ENCODE data around the gene GFI1B.
"Not testable (repeated sequence)": the region's sequence is repeated elsewhere in the genome, so short reads cannot be mapped to it uniquely, and the experiment has no call there.

Gene GFI1B

DNA sequence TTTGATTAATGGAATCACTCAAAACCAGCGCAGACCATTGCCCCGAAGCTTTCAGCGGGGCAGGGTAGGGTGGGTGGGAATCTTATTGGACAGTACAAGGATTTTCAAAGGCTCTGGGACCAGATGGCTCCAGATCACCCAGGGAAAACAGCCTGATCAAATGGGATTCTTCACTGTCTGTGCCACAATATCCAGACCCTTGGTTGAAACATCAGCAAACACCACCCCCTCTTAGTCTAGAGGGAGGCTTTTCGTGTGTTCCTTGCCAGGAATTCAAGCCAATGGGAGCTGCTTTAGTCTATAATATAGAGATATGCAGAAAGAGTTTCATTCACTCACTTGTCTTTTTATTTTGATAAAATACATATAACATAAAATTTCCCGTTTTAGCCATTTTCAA is 1.7 kb downstream of the GFI1B start:
- H3K36me3 ChIP-seq (ENCODE audit: insufficient read depth, low read length), result no peaks in the 10 kb centered on the region
- no peaks in the 10 kb centered on the region for H3K9me3 ChIP-seq (ENCODE audit: control insufficient read depth, insufficient read depth, low read length)
- H3K4me1 ChIP-seq (ENCODE audit: insufficient read depth, low read length), result peaks cover 11% of the 10 kb centered on the region; the same call in 1 of the 2 replicates
- H3K9ac ChIP-seq (ENCODE audit: low read depth, low read length), result no peak overlapping the region

DNA sequence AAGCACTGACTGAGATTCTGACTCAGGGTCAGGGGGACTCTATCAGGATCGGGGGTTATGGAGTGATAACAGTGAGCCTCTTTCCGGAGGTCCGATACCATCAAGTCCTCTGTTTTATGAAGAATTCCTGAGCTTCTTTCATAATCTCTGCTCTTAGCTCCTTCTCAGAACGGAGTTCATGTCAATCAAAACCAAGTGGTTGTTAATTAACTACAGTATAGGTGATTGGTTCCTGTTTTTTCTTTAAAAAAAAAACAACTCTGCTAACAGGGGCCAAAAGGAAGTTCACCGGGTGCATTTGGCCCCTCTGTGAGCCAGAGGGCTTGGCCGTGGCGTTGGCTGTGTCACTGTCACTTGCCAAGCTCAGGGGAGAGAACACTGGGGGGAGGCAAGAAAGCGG is 4.0 kb downstream of the GFI1B start:
- no peaks in the 10 kb centered on the region for H3K36me3 ChIP-seq (ENCODE audit: insufficient read depth, low read length)
- H3K9ac ChIP-seq (ENCODE audit: low read depth, low read length), result no peak overlapping the region
- no peaks in the 10 kb centered on the region for H3K9me3 ChIP-seq (ENCODE audit: control insufficient read depth, insufficient read depth, low read length)
- peaks cover 8% of the 10 kb centered on the region; the same call in 1 of the 2 replicates for H3K4me1 ChIP-seq (ENCODE audit: insufficient read depth, low read length)

DNA sequence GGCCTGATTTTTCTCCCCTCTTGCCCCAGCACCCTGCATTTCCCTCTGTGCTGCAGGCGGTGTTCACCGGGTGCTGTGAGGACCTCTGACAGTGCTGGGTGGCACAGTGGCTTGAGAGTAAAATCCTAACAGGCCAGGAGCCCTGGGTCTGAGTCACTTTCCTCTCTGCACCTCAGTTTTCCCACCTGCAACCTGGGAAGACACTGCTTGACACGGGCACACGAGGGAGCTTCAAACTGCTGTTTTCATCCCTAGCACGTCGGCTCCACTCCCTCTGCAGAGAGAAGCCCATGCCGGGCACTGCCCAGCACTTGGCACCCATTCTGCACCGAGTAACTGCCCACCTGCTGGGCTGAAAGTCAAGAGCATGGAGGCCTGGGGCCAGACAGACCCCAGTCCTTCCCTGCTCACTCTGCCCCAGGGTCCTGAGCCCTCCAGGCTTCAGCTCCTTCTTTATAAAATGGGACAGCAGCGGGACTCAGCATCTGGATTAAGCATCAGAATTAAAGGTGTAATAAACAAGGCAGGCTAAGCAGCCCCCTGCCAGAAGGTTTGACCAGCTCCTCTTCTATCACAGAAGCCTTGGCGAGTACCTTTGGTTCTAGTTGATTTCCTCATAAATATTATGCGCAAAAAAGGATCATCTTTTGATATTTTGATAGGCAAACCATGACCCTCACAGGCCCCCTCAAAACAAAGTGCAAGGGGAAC is 5.2 kb downstream of the GFI1B start:
- H3K4me1 ChIP-seq (ENCODE audit: insufficient read depth, low read length), result peaks cover 4% of the 10 kb centered on the region; the same call in 1 of the 2 replicates
- H3K36me3 ChIP-seq (ENCODE audit: insufficient read depth, low read length), result no peaks in the 10 kb centered on the region
- H3K9ac ChIP-seq (ENCODE audit: low read depth, low read length), result no peak overlapping the region
- H3K9me3 ChIP-seq (ENCODE audit: control insufficient read depth, insufficient read depth, low read length), result no peaks in the 10 kb centered on the region

GRCh38 chr9:132984202-132985070 is 5.9 kb downstream of the GFI1B start:
- no peaks in the 10 kb centered on the region for H3K36me3 ChIP-seq (ENCODE audit: insufficient read depth, low read length)
- no peaks in the 10 kb centered on the region for H3K9me3 ChIP-seq (ENCODE audit: control insufficient read depth, insufficient read depth, low read length)
- no peak overlapping the region for H3K9ac ChIP-seq (ENCODE audit: low read depth, low read length)
- no peaks in the 10 kb centered on the region for H3K4me1 ChIP-seq (ENCODE audit: insufficient read depth, low read length)

DNA sequence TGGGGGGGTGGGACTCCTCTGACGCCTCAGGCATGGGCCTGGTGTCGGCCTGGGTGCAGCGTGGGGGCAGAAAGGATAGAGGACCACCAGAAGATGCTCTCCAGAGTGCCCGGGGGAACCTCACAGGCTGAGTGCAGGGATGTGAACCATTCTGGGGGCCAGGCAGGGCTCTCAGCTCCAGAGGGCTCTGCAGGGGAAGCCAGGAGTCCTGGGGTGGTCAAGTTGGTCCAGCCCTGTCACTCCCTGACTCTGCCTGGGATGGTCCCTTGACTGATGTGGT is 6.5 kb downstream of the GFI1B start:
- Histone ChIP-seq H3K4me1 (ENCODE audit: insufficient read depth, low read length) (no peaks in the 10 kb centered on the region), H3K9me3 (ENCODE audit: control insufficient read depth, insufficient read depth, low read length) (no peaks in the 10 kb centered on the region), H3K9ac (ENCODE audit: low read depth, low read length) (no peak overlapping the region), H3K36me3 (ENCODE audit: insufficient read depth, low read length) (no peaks in the 10 kb centered on the region)

DNA sequence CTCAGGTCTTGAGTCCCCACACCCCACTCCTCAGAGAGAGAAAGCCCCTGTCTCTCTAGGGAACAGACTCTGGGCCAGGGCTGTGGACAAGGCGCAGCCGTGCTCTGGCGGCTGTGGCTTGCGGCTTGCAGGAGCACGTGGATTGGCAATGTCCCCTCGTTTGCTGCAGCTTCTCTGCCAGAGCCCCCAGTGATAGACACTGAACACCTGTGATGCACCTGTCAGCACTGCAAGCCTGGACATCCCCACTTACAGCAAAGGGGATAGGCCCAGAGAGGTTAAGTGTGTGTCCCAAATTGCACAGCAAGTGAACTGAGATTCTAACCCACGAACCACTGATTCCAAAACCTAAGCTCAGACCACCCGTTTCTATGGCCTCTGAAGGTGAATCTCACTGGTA is 7.0 kb downstream of the GFI1B start:
- Histone ChIP-seq H3K9ac (ENCODE audit: low read depth, low read length) (no peak overlapping the region), H3K36me3 (ENCODE audit: insufficient read depth, low read length) (no peaks in the 10 kb centered on the region), H3K9me3 (ENCODE audit: control insufficient read depth, insufficient read depth, low read length) (no peaks in the 10 kb centered on the region), H3K4me1 (ENCODE audit: insufficient read depth, low read length) (no peaks in the 10 kb centered on the region)

- H3K9me3 ChIP-seq (ENCODE audit: control insufficient read depth, insufficient read depth, low read length), result no peaks in the 10 kb centered on the region
- no peaks in the 10 kb centered on the region for H3K4me1 ChIP-seq (ENCODE audit: insufficient read depth, low read length)
- H3K9ac ChIP-seq (ENCODE audit: low read depth, low read length), result no peak overlapping the region
- no peaks in the 10 kb centered on the region for H3K36me3 ChIP-seq (ENCODE audit: insufficient read depth, low read length)
These were observed 7.6 kb downstream of the GFI1B start for GRCh38 chr9:132986114-132986513.

DNA sequence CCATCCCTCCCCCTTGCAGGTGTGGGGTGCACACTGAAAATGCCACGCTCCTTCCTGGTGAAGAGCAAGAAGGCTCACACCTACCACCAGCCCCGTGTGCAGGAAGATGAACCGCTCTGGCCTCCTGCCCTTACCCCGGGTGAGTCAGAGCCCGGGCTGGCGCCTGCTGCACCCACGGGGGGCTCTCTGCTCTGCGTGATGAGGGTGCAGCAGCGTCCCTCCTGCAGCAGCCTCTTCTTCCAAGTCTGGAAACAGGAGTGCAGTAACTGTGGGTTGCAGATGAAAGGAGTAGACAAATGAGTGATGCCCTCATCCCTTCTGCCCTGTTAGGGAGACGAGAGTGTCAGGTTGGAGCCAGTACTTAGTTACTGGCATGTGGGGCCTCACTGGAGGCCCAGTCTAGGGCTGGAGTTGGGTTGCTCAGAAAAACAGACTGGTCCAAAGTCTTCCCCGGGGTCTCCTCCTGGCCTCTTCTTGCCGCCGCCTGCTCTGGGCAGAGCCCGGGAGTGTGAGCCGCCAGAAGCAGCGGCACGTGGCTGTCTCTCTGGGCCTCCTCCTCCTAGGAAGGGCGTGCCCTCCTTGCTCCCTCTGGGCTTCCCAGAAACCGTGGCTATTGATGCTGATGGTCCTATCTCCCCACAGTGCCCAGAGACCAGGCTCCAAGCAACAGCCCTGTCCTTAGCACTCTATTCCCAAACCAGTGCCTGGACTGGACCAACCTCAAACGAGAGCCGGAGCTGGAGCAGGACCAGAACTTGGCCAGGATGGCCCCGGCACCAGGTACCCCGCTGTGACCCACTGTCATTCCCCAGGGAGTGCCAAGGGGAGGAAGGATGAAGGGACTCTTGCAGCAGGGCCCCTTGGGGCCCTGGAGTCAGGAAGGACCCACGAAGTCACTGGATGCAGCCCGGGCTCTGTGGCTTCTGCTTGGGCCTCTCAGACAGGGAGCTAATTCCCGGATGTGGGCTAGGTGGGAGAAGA is 8.4 kb downstream of the GFI1B start:
- Histone ChIP-seq H3K9me3 (ENCODE audit: control insufficient read depth, insufficient read depth, low read length) (no peaks in the 10 kb centered on the region), H3K36me3 (ENCODE audit: insufficient read depth, low read length) (no peaks in the 10 kb centered on the region), H3K9ac (ENCODE audit: low read depth, low read length) (no peak overlapping the region), H3K4me1 (ENCODE audit: insufficient read depth, low read length) (no peaks in the 10 kb centered on the region)

DNA sequence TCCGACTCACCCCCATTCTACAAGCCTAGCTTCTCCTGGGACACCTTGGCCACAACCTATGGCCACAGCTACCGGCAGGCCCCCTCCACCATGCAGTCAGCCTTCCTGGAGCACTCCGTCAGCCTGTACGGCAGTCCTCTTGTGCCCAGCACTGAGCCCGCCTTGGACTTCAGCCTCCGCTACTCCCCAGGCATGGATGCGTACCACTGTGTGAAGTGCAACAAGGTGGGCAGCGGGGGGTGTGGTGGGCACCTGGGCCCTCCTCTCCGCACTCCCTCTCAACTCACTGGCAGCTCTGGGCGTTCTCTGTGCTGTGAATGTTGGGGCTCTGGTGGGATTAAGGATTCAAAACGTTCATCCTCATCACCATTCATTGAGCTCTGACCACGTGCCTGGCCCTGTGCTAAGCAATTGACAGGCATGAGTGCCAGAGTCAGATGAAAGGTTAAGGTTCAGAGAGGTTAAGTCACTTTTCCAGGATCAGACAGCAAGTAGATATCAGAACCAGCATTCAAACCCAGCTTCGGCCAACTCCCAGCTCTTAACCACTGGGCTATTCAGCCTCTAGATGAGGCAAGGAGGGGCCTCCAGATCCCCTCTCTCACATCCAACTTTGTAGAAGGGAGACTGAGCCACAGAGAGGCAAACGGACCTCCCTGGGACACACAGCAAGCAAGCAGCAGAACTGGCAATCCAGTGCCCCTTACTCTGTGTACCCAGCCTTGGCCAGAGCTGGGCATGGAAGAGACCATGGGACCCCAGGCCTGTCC is 9.9 kb downstream of the GFI1B start:
- Histone ChIP-seq H3K4me1 (ENCODE audit: insufficient read depth, low read length) (peaks cover 3% of the 10 kb centered on the region; the same call in 1 of the 2 replicates), H3K9ac (ENCODE audit: low read depth, low read length) (no peak overlapping the region), H3K9me3 (ENCODE audit: control insufficient read depth, insufficient read depth, low read length) (no peaks in the 10 kb centered on the region), H3K36me3 (ENCODE audit: insufficient read depth, low read length) (no peaks in the 10 kb centered on the region)

- Histone ChIP-seq H3K9ac (ENCODE audit: low read depth, low read length) (no peak overlapping the region), H3K9me3 (ENCODE audit: control insufficient read depth, insufficient read depth, low read length) (no peaks in the 10 kb centered on the region), H3K4me1 (ENCODE audit: insufficient read depth, low read length) (peaks cover 8% of the 10 kb centered on the region), H3K36me3 (ENCODE audit: insufficient read depth, low read length) (no peaks in the 10 kb centered on the region)
These were observed 10.5 kb downstream of the GFI1B start for GRCh38 chr9:132989014-132989310.

DNA sequence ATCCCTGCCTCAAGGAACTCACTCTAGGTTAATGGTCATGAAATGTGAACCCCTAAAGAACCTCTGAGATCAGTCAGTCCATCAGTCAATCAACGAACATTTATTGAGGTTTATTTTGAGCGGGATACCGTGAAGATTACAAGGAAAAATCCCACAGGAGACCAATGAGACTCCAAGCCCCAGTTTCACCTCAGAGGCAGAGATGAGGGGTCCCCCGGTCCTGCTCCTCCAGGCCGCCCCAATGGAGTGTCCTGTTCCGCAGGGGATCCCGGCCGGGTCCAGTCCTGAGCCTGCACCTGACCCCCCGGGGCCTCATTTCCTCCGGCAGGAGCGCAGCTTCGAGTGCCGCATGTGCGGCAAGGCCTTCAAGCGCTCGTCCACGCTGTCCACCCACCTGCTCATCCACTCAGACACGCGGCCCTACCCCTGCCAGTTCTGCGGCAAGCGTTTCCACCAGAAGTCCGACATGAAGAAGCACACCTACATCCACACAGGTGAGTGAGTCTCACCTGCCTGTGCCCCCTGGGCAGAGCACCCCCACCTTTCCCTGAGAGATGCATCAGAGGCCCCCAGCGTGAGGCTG is 11.0 kb downstream of the GFI1B start:
- H3K9ac ChIP-seq (ENCODE audit: low read depth, low read length), result no peak overlapping the region
- no peaks in the 10 kb centered on the region for H3K9me3 ChIP-seq (ENCODE audit: control insufficient read depth, insufficient read depth, low read length)
- H3K4me1 ChIP-seq (ENCODE audit: insufficient read depth, low read length), result peaks cover 14% of the 10 kb centered on the region
- no peaks in the 10 kb centered on the region for H3K36me3 ChIP-seq (ENCODE audit: insufficient read depth, low read length)

- H3K4me1 ChIP-seq (ENCODE audit: insufficient read depth, low read length), result peaks cover 20% of the 10 kb centered on the region
- not testable (repeated sequence) for H3K9ac ChIP-seq (ENCODE audit: low read depth, low read length)
These were observed 11.6 kb downstream of the GFI1B start for GRCh38 chr9:132989998-132990557.

DNA sequence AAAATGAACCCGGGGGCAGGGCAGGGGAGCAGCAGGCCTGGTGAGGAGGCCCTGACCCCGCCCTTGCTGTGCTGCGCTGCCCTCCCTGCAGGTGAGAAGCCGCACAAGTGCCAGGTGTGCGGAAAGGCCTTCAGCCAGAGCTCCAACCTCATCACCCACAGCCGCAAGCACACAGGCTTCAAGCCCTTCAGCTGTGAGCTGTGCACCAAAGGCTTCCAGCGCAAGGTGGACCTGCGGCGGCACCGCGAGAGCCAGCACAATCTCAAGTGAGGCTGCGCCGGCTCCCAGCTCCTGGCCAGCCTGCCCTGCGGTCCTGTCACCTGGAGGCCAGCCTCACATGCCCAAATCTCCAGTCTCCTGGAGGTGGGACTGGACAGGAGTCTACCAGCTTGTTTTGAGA is 12.3 kb downstream of the GFI1B start:
- Histone ChIP-seq H3K36me3 (ENCODE audit: insufficient read depth, low read length) (no peaks in the 10 kb centered on the region), H3K4me1 (ENCODE audit: insufficient read depth, low read length) (peaks cover 21% of the 10 kb centered on the region), H3K9me3 (ENCODE audit: control insufficient read depth, insufficient read depth, low read length) (no peaks in the 10 kb centered on the region), H3K9ac (ENCODE audit: low read depth, low read length) (no peak overlapping the region)

More at GRCh38 chr9:132989998-132990557, 11.6 kb downstream of the GFI1B start:
- not testable (repeated sequence) for H3K36me3 ChIP-seq (ENCODE audit: insufficient read depth, low read length); H3K9me3 ChIP-seq (ENCODE audit: control insufficient read depth, insufficient read depth, low read length)

All from ES-I3 (cell line).